A204.1 (cell line): ENCODE measurements around the gene EIPR1.

Experiments
- FAIRE-seq: peaks from 2 replicates; lab custom pipeline; 2012; peaks lifted over from hg19 to GRCh38; lab: Jason Lieb, UNC

Gene EIPR1

GRCh38 chr2:3323360-3324035 is 54.1 kb downstream of the EIPR1 start:
- no peak for FAIRE-seq

- no peak for FAIRE-seq
Observed at GRCh38 chr2:3322311-3322970, 55.2 kb downstream of the EIPR1 start.

DNA sequence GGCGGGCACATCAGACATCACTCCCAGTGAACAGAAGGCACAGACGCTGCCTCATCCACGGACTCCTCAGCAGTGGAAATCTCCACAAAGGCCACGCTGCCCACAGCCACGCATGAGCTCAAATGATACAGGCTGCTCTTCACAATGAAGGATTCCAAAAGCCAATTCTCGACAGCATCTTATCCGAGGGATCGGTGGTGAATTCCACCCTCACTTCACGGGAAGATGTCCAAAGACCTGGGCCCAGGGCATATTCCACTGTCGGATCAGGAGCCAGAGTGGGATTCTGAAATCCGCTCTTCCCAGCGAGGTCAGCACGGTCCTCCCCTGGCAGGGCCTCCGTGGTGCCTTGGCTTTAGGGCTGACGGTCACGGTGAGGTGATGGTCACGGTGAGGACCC is 55.8 kb downstream of the EIPR1 start:
- FAIRE-seq: no peak

DNA sequence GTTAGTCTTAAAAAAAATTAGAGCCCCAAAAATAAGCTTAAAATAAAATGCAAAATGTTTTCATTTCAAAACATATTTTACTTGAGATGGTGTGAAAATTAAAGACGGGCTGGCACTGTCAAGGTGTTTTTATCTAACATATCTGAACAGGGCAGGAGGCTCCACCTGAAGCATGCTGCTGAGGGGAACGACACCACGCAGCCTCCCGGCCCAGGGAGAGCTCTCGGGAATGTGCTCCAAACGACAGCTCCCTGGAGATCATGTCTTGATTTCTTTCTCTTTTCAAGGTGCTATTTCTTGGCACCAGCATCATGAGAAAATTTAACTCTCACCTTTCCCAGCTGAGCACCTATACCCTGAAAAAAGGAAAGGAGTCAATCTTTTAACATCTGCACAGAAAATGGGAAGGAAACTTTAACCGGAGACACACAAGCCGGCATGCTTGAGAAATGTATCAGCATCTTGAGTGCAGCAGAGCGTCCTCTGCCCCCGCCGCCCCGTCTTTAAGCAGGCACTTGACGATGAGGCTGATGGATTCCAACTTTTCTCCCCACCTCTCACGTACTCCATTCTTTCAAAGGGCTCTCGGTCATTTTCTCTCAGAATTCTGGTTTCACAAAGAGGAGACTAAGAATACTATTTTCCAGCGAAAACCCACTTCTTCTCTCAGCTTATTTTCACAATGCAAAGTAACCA is 56.6 kb downstream of the EIPR1 start:
- FAIRE-seq: no peak

GRCh38 chr2:3319745-3320566 is 57.7 kb downstream of the EIPR1 start:
- FAIRE-seq: no peak

DNA sequence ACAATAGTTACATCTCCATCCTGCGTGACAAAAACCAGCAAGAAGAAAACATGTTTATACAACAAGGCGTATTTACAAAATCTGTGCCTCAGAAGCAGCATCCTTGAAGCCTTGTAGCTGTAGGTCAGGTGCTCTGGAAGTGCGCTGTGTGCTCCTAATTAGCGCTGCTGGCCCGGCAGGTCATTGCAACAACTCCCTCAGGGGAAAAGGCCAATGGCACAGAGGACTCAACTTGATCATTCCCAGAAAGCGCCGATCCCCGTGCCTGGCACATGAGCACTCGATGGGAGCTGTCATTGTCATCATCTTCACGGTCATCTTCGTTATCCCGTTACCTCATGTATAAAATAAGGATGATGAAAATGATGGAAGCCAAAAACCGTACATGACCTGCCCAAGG is 58.5 kb downstream of the EIPR1 start:
- no peak for FAIRE-seq

DNA sequence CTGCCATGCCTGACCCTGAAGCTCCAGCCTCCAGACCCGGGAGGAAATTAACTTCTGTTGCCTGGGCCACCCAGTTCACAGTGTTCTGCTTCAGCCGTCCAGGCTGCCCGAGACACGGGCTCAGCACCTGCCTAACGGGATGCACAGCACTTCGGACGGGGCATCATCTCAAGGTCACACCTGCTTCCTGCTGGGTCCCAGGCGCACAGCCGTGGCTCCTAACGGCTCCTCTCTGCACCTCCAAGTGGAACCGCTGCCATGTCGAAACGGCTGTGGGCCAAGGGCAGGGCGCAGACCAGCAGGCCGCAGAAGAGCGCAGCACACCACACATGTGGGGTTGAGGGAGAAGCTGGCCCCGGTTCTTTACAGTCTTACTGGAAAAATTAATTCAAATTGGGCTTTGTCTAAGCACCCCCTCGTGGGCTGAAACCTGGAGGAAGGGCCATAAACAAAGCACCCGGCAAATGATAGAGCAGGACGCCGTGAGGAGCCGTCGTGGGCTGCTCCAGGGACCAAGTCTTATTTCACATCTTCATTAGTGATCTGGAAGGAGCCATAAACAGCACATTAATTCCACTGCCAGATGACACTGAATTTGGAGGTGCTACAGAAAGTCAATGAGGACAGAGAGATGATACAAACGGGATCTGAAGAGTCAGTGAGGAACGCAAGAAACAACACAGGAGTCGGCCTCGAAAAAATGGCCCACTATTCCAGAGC is 59.6 kb downstream of the EIPR1 start:
- FAIRE-seq: no peak

- FAIRE-seq: no peak
Observed at GRCh38 chr2:3317277-3317685, 60.3 kb downstream of the EIPR1 start.

GRCh38 chr2:3316456-3317276 is 61.0 kb downstream of the EIPR1 start:
- no peak for FAIRE-seq

DNA sequence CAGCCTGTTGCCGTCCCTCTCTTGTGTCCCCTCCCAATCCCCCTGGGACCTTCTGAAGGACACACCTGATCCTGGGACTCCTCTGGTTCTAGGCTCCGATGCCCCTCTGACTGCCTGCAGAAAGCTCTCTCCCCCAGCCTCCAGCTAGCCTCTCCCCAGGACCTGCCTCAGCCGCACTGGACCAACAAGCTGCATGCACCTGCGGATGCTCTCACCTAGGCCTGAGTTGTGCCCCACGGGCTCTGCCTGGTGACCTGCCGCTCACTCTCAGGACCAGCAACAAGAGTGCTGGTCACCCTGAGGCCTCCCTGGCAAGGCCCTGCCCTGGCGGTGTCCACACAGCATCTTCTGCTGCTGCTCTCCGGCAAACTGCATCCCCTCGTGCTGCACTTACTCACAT is 63.0 kb downstream of the EIPR1 start:
- FAIRE-seq: no peak

DNA sequence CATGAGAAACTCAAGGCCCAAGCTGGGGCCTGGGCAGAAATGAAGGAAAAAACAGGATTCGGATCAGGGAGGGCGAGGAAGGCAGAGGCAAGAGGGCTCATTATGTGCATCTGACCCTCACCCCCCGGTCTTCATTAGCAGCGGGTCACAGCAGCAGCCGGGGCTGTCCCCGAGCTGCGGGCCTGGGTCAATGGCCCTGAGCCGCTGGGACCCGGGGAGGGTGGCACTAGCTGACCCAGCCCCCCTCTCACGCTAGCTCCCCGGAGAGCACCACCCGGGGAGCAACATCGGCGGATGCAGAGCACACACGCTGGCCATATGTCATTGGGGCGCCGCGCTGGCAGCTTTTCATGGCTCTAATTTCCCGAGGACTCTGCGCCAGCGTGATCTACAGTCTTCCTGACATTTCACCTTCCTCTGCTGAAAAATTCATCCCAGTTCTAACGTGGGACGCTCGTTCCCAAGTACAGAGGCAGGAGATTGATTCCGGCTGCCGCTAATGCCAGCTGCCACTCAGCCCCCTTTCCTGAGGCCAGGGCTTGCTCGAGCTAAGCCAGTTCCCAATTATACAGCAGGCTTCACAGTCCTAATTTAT is 63.7 kb downstream of the EIPR1 start:
- FAIRE-seq: no peak

DNA sequence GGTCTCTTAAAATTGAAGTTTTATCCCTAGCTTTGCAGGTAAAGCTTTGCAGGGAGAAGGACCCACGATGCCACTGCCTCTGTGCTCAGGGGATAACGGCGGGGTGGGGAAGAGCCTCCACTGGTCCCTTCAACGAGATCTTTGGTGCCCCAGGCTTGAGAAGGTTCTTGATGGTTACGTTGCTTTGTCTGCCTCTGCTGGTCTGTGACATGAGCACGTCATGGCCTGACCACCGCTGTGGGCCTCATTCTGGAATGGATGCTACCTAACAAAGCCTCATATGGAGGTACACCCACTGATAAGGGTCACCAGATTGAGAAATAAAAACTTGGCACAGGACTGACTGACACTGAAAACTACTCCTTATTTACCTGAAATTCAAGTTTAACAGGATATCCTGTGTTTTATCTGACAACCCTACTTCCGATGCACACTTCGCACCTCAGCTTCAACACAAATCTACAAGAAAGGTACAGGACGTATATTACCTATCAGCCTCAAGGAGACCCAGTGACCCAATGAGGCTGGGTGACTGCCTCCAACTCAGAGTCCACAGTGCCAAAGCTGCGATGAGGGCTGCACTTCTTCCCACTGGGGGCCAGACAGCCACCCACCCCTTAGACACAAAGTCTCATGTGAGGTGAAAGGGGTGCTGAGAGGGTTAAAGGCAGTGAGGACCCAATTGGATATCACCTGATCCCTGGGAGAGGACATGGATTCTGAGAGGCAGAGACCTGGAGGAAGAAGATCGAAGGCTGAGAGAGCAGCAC is 64.9 kb downstream of the EIPR1 start:
- FAIRE-seq: no peak

GRCh38 chr2:3311601-3312000 is 66.0 kb downstream of the EIPR1 start:
- FAIRE-seq: no peak

DNA sequence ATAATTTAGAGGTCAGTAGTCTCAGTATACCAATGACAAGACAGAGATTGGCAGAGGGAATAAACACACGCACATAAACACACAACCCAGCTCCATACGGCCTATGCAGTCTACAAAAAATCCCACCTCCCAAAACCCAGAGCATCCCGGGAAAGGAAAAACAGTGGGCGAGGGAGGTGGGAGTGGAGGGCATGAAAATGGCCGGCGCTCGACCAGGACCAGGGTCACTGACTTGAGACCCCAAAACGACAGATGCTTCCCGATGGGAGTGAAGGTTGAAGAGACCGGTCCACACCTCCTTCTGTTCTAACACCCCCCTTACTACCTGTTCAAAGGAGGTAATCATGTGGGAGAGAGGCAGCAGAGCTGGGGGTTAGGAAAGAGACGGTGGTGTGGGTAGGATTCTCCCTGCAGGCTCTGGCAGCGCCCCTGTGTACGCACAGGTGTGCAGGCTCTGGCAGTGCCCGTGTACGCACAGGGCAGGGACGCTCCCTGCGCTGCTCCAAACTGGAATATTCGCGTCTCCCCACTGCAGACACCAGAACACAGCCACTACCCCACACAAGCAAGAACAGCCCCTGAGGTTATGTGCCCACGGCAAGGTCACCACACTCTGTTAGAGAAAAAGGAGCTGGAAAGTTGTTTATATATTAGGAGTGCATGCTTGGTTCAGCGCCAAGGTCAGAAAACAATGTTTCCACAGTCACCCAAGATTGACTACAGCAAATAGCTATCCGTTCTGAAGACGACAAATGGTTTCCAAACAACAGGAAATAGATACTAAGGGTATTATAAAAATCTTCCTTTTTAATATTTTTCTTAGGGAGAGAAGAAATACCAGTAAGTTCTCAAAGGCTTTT is 67.9 kb downstream of the EIPR1 start:
- no peak for FAIRE-seq

DNA sequence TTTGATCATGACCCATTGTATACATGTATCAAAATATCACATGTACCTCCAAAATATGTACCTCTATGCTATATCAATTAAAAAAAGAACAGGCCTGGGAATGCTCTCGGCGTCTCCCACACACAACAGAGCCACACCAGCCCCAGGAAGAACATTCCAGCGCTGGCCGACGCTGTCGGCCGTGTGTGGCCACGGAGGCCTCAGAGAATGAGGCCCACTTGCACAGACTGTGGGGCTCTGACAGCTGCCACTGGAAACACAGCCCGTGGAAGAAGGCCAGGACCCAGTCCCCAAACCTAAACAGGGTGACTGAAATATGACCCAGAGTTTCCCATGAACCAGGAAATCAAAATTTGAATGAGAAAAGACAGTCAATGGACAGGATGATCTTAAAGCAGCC is 69.7 kb downstream of the EIPR1 start:
- FAIRE-seq: no peak

GRCh38 chr2:3307236-3307635 is 70.4 kb downstream of the EIPR1 start:
- no peak for FAIRE-seq

- FAIRE-seq: no peak
Observed at GRCh38 chr2:3305952-3306351, 71.7 kb downstream of the EIPR1 start.

- FAIRE-seq: no peak
Observed at GRCh38 chr2:3305431-3305830, 72.2 kb downstream of the EIPR1 start.
